Ovary (tissue), 3 donors: Measurements from ENCODE around the gene RSF1.

Experiments used
- EP300 ChIP-seq: sonication (generic); formaldehyde crosslinking; IDR thresholded peaks from one replicate; pipeline ENCODE4 v1.6.1; 2017; ENCODE audit warnings: antibody characterized with exemption
- POLR2A ChIP-seq: fragments of 450-650 bp; IDR thresholded peaks from one replicate; pipeline ENCODE4 v1.6.1; 2017; ENCODE audit warnings: antibody characterized with exemption, mild to moderate bottlenecking, moderate library complexity
- TF ChIP-seq, protein P1 (sequence below), 3 donors: fragments of 450-650 bp in 2 of 3; fragments of 200-600 bp in 1 of 3; IDR thresholded peaks; one replicate each; pipeline versions ENCODE4 v1.5.1 to v1.8.0; 2016 to 2022; ENCODE audit warnings: antibody characterized with exemption in 3 of 3, mild to moderate bottlenecking in 1 of 3
- donor health status: DM: no; HTN: no; CAD: no.

DNA sequence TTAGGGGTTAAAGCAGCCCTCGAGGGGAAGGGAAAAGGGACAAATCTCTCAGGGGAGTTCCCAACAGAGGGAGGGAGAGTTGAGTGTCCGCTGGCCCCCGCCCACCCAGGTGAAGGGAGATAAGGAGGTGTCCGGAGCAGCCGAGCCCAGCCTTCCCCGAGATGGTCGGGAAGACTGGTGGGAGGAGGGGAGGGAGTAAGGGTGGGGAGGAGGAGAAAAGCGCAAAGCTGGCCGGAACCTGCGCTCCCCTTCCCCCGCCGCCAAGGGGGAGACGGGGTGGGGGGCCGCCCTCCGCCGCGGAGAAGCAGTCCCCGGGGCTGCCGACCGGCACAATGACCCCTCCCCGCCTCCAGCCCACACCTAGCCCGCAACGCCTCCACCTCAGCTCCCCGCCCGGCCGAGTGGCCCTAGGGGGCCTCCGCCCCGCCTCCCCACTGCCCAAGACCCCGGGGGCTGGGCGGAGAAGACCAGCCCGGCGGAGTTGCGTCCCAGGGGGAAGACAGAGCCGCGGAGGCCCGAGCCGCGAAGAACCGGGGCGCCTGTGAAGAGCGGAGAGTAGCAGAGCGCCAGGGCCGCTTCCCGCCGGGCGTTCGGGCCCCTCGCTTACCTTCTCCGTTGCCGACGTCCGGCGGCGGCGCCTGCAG is 479 bp downstream of the RSF1 start:
- TF ChIP-seq, protein P1, sequence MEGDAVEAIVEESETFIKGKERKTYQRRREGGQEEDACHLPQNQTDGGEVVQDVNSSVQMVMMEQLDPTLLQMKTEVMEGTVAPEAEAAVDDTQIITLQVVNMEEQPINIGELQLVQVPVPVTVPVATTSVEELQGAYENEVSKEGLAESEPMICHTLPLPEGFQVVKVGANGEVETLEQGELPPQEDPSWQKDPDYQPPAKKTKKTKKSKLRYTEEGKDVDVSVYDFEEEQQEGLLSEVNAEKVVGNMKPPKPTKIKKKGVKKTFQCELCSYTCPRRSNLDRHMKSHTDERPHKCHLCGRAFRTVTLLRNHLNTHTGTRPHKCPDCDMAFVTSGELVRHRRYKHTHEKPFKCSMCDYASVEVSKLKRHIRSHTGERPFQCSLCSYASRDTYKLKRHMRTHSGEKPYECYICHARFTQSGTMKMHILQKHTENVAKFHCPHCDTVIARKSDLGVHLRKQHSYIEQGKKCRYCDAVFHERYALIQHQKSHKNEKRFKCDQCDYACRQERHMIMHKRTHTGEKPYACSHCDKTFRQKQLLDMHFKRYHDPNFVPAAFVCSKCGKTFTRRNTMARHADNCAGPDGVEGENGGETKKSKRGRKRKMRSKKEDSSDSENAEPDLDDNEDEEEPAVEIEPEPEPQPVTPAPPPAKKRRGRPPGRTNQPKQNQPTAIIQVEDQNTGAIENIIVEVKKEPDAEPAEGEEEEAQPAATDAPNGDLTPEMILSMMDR (IDR thresholded peaks at IDR 0.05) = no peak
- TF ChIP-seq POLR2A (no peak), EP300 (no peak)
